MM.1S (cell line): Measurements from ENCODE around the gene TJP2.

Source experiments
- DNase-seq: peaks from one replicate; pipeline ENCODE4 v3.0.0-alpha.2; 2015
- H2AFZ ChIP-seq: fragments of 300-600 bp; sonication (generic); 2 replicates; pipeline ENCODE4 v1.6.0; 2016; ENCODE audit warnings: antibody characterized with exemption, low read length
- H3F3A ChIP-seq: fragments of 300-600 bp; sonication (generic); 2 replicates; pipeline ENCODE4 v1.6.1; 2016; ENCODE audit warnings: mild to moderate bottlenecking, antibody characterized with exemption, low read length, moderate library complexity, mixed read lengths; ENCODE audit not compliant: insufficient read depth
- H3K27ac ChIP-seq: fragments of 300-600 bp; sonication (generic); 2 replicates; pipeline ENCODE4 v1.5.1; 2016; ENCODE audit warnings: mild to moderate bottlenecking, low read length
- H3K27me3 ChIP-seq: fragments of 300-600 bp; sonication (generic); replicated peaks from 2 replicates; pipeline ENCODE4 v1.6.0; 2016; ENCODE audit warnings: low read length; ENCODE audit not compliant: insufficient read depth
- H3K36me3 ChIP-seq: fragments of 300-600 bp; sonication (generic); replicated peaks from 2 replicates; pipeline ENCODE4 v1.6.1; 2016; ENCODE audit warnings: mild to moderate bottlenecking, low read length, mixed read lengths; ENCODE audit not compliant: insufficient read depth
- H3K4me1 ChIP-seq: fragments of 300-600 bp; sonication (generic); 2 replicates; pipeline ENCODE4 v1.6.1; 2016; ENCODE audit warnings: low read length, mixed read lengths
- H3K4me2 ChIP-seq: fragments of 300-600 bp; sonication (generic); 2 replicates; pipeline ENCODE4 v1.6.0; 2016; ENCODE audit warnings: low read depth, low read length
- H3K4me3 ChIP-seq: fragments of 300-600 bp; sonication (generic); 2 replicates; pipeline ENCODE4 v1.5.1; 2016; ENCODE audit warnings: low read length, mixed read lengths
- H3K79me2 ChIP-seq: fragments of 300-600 bp; sonication (generic); 2 replicates; pipeline ENCODE4 v1.6.1; 2016; ENCODE audit warnings: mixed run types, low read length, mixed read lengths
- H3K9ac ChIP-seq: fragments of 300-600 bp; sonication (generic); 2 replicates; pipeline ENCODE4 v1.6.1; 2016; ENCODE audit warnings: low read length, mixed read lengths
- H3K9me2 ChIP-seq: fragments of 300-600 bp; sonication (generic); replicated peaks from 2 replicates; pipeline ENCODE4 v1.6.1; 2016; ENCODE audit warnings: mild to moderate bottlenecking, low read length, mixed read lengths; ENCODE audit not compliant: insufficient read depth
- H3K9me3 ChIP-seq: fragments of 300-600 bp; sonication (generic); replicated peaks from 2 replicates; pipeline ENCODE4 v1.6.1; 2016; ENCODE audit warnings: mild to moderate bottlenecking, low read length, mixed read lengths; ENCODE audit not compliant: insufficient read depth
- H4K20me1 ChIP-seq: fragments of 300-600 bp; sonication (generic); 2 replicates; pipeline ENCODE4 v1.6.1; 2016; ENCODE audit warnings: mild to moderate bottlenecking, low read length, moderate library complexity, mixed read lengths; ENCODE audit not compliant: insufficient read depth
- EZH2 ChIP-seq: fragments of 300-600 bp; sonication (generic); optimal IDR thresholded peaks from 2 replicates; pipeline ENCODE3; 2017; ENCODE audit warnings: low read depth, mild to moderate bottlenecking, antibody characterized with exemption, low read length, mixed read lengths
- EZH2phosphoT487 ChIP-seq: fragments of 300-600 bp; sonication (generic); IDR thresholded peaks from 2 replicates; pipeline ENCODE4 v1.6.1; 2018; ENCODE audit warnings: antibody characterized with exemption, low read length
- TF ChIP-seq, protein P1 (sequence below): fragments of 300-600 bp; sonication (generic); IDR thresholded peaks from 2 replicates; pipeline ENCODE4 v1.5.1; 2016; ENCODE audit warnings: antibody characterized with exemption, low read length, mixed read lengths

Gene TJP2

DNA sequence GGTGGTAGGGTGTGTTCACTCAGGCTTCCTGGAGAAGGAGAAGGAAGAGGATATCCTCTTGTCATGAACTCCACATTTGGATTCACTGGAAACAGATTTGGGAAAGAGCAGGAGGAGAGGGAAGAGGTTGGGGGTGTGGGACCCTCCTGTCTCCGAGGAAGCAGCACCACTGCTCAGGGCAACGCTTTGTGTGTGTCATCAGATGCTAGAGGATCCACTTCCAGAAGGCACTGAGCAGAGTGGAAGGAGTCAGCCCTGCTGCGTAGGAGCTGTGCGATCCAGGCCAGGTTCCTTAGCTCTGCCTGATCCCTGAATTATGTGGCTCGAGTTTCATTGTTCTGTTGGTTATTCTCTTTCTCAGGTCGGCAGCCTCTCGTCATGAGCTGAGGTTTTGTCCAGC lies 37.3 kb upstream of the TJP2 start:
- no peaks in the 10 kb centered on the region for H3F3A ChIP-seq
- no peaks in the 10 kb centered on the region for H3K9me2 ChIP-seq
- DNase-seq = no peak
- no peaks in the 10 kb centered on the region for H3K4me1 ChIP-seq
- H3K36me3 ChIP-seq = no peaks in the 10 kb centered on the region
- no peak overlapping the region for H3K4me3 ChIP-seq
- H3K9me3 ChIP-seq = no peaks in the 10 kb centered on the region
- no peaks in the 10 kb centered on the region for H4K20me1 ChIP-seq
- no peak overlapping the region for H3K9ac ChIP-seq
- TF ChIP-seq EZH2phosphoT487 (no peak), EZH2 (no peak)
- TF ChIP-seq, protein P1, sequence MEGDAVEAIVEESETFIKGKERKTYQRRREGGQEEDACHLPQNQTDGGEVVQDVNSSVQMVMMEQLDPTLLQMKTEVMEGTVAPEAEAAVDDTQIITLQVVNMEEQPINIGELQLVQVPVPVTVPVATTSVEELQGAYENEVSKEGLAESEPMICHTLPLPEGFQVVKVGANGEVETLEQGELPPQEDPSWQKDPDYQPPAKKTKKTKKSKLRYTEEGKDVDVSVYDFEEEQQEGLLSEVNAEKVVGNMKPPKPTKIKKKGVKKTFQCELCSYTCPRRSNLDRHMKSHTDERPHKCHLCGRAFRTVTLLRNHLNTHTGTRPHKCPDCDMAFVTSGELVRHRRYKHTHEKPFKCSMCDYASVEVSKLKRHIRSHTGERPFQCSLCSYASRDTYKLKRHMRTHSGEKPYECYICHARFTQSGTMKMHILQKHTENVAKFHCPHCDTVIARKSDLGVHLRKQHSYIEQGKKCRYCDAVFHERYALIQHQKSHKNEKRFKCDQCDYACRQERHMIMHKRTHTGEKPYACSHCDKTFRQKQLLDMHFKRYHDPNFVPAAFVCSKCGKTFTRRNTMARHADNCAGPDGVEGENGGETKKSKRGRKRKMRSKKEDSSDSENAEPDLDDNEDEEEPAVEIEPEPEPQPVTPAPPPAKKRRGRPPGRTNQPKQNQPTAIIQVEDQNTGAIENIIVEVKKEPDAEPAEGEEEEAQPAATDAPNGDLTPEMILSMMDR = no peak
- H3K4me2 ChIP-seq = no peak overlapping the region
- no peaks in the 10 kb centered on the region for H3K79me2 ChIP-seq
- H2AFZ ChIP-seq = no peak overlapping the region
- no peak overlapping the region for H3K27ac ChIP-seq
- no peaks in the 10 kb centered on the region for H3K27me3 ChIP-seq

GRCh38 chr9:69137311-69137710 lies 36.8 kb upstream of the TJP2 start:
- H3K9ac ChIP-seq = no peak overlapping the region
- H3K79me2 ChIP-seq = no peaks in the 10 kb centered on the region
- H3K4me1 ChIP-seq = no peaks in the 10 kb centered on the region
- no peaks in the 10 kb centered on the region for H4K20me1 ChIP-seq
- no peaks in the 10 kb centered on the region for H3K9me3 ChIP-seq
- H3K4me2 ChIP-seq = no peak overlapping the region
- no peaks in the 10 kb centered on the region for H3K9me2 ChIP-seq
- H3K4me3 ChIP-seq = no peak overlapping the region
- TF ChIP-seq, protein P1 = no peak
- TF ChIP-seq EZH2 = no peak
- no peak for TF ChIP-seq EZH2phosphoT487
- no peaks in the 10 kb centered on the region for H3K27me3 ChIP-seq
- H3K36me3 ChIP-seq = no peaks in the 10 kb centered on the region
- no peak for DNase-seq
- no peak overlapping the region for H3K27ac ChIP-seq
- no peak overlapping the region for H2AFZ ChIP-seq
- no peaks in the 10 kb centered on the region for H3F3A ChIP-seq

DNA sequence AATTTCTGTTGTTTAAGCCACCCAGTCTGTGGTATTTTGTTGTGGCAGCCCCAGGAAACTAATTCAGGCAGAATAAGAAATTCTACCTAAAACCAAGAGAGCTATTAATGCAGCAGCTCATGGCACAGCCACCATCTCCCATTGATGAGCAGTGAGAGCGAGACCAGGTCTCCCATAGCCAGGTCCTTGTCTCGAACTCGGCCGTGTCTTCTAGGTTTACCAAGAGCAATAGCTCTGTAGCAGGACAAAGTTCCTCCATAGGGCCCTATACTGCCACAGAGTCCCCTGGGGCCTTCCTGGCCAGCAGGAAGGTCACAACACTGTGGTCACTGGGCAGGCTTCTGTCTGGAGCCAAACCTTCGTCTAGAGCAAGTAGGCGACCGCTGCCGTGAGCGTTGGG lies 34.5 kb upstream of the TJP2 start:
- Histone ChIP-seq H3K4me1 (no peaks in the 10 kb centered on the region), H3K27me3 (no peaks in the 10 kb centered on the region), H3K27ac (no peak overlapping the region), H3K4me3 (no peak overlapping the region), H3K9me3 (no peaks in the 10 kb centered on the region), H3K4me2 (no peak overlapping the region), H3K36me3 (no peaks in the 10 kb centered on the region), H3K9ac (no peak overlapping the region), H3K9me2 (no peaks in the 10 kb centered on the region), H3F3A (no peaks in the 10 kb centered on the region), H3K79me2 (no peaks in the 10 kb centered on the region), H4K20me1 (no peaks in the 10 kb centered on the region), H2AFZ (no peak overlapping the region)
- TF ChIP-seq, protein P1 = no peak
- no peak for TF ChIP-seq EZH2
- no peak for DNase-seq
